ENCODE measurements around the gene IER2. TPM values are rescaled to one million over a fixed set of nuclear protein-coding genes. Genes with fewer than 3 reads are reported as not detected.

The IER2 gene
- total RNA-seq, 5 donors from 2014 or later (not counting 1 experiment from before 2014, with no cell fraction given), result 165 to 413 (median 196) TPM

GRCh38 chr19:13122275-13122878 is 27.8 kb upstream of the IER2 start:
- Histone ChIP-seq H3K9me3 (no peaks in the 10 kb centered on the region), H3K27me3 (replicated peaks in 1 of 2; ENCODE audit: control insufficient read depth in 2 of 2, extremely low read depth in 1 of 2, insufficient read depth in 2 of 2, low read length in 1 of 2) (no peaks in the 10 kb centered on the region), H3K4me1 (ENCODE audit: control insufficient read depth in 1 of 2, extremely low read depth in 1 of 2, insufficient read depth in 2 of 2, low read length in 2 of 2) (peaks cover 10 to 45% of the 10 kb centered on the region in 2 experiments), H3K27ac (ENCODE audit: low read length) (no peak overlapping the region), H3K36me3 (ENCODE audit: control insufficient read depth in 2 of 2, extremely low read depth in 1 of 2, insufficient read depth in 1 of 2, low read length in 1 of 2) (peaks cover 2 to 10% of the 10 kb centered on the region in 2 donors), H3K4me3 (ENCODE audit: control insufficient read depth in 1 of 2, extremely low read depth in 1 of 2, low read length in 1 of 2) (no peak overlapping the region)
- peaks cover 42 to 48% (median 47%) of the 10 kb centered on the region in 3 donors for H3K4me1 Mint-ChIP-seq
- POLR2A ChIA-PET, result no interaction called here
- CTCF ChIA-PET, result no interaction called here
- 79% methylated on average over 8 of the region's 13 CpGs for WGBS (ENCODE audit: insufficient coverage)
- H3K9me3 Mint-ChIP-seq, result no peaks in the 10 kb centered on the region
- no peaks in the 10 kb centered on the region for H3K36me3 Mint-ChIP-seq
- H3K4me3 Mint-ChIP-seq, result no peak overlapping the region
- peak overlapping the region; percentile 42 to 56 for H3K27ac Mint-ChIP-seq
- H3K27me3 Mint-ChIP-seq, result no peaks in the 10 kb centered on the region
- DNase-seq (peak in 2 of 35 experiments; percentile 28 to 45), ATAC-seq (replicated peaks in 1 of 4) (no peak)

GRCh38 chr19:13122980-13123957 is 26.9 kb upstream of the IER2 start:
- H3K27me3 ChIP-seq (replicated peaks in 1 of 2; ENCODE audit: control insufficient read depth in 2 of 2, extremely low read depth in 1 of 2, insufficient read depth in 2 of 2, low read length in 1 of 2), result no peaks in the 10 kb centered on the region
- no peaks in the 10 kb centered on the region for H3K9me3 ChIP-seq
- ChIA-PET POLR2A (interaction anchor here in 1 of 2 donors (0.6 kb wide), 2 partner anchors 105 to 450 kb away, joined by 4 to 16 read pairs; no protein-coding TSS in a partner anchor), CTCF (no interaction called here)
- 95% methylated on average over 16 of the region's 20 CpGs for WGBS (ENCODE audit: insufficient coverage)
- peaks cover 2 to 10% of the 10 kb centered on the region in 2 donors for H3K36me3 ChIP-seq (ENCODE audit: control insufficient read depth in 2 of 2, extremely low read depth in 1 of 2, insufficient read depth in 1 of 2, low read length in 1 of 2)
- Mint-ChIP-seq H3K4me1 (peaks cover 44 to 51% (median 49%) of the 10 kb centered on the region in 3 donors), H3K27me3 (no peaks in the 10 kb centered on the region), H3K4me3 (no peak overlapping the region), H3K27ac (no peak overlapping the region), H3K36me3 (no peaks in the 10 kb centered on the region), H3K9me3 (no peaks in the 10 kb centered on the region)
- H3K4me3 ChIP-seq (ENCODE audit: control insufficient read depth in 1 of 2, extremely low read depth in 1 of 2, low read length in 1 of 2), result no peak overlapping the region
- H3K27ac ChIP-seq (ENCODE audit: low read length), result no peak overlapping the region
- DNase-seq (no peak), ATAC-seq (replicated peaks in 1 of 4) (no peak)
- H3K4me1 ChIP-seq (ENCODE audit: control insufficient read depth in 1 of 2, extremely low read depth in 1 of 2, insufficient read depth in 2 of 2, low read length in 2 of 2), result peaks cover 10 to 40% of the 10 kb centered on the region in 2 experiments

GRCh38 chr19:13127051-13127450 is 23.2 kb upstream of the IER2 start:
- CTCF ChIA-PET, result interaction anchor here in 1 of 2 donors (0.5 kb wide), 1 partner anchor 79 kb away, joined by 3 read pairs; no protein-coding TSS in a partner anchor
- H3K27ac ChIP-seq (ENCODE audit: low read length), result no peak overlapping the region
- H3K9me3 Mint-ChIP-seq, result no peaks in the 10 kb centered on the region
- no peak overlapping the region for H3K4me3 Mint-ChIP-seq
- no peak overlapping the region for H3K4me3 ChIP-seq (ENCODE audit: control insufficient read depth in 1 of 2, extremely low read depth in 1 of 2, low read length in 1 of 2)
- POLR2A ChIA-PET, result no interaction called here
- H3K36me3 ChIP-seq (ENCODE audit: control insufficient read depth in 2 of 2, extremely low read depth in 1 of 2, insufficient read depth in 1 of 2, low read length in 1 of 2), result peaks cover 2 to 4% of the 10 kb centered on the region in 2 donors
- no peak overlapping the region for H3K27ac Mint-ChIP-seq
- no CpG with 5 or more reads among the region's 9 CpGs for WGBS (ENCODE audit: insufficient coverage)
- H3K9me3 ChIP-seq, result no peaks in the 10 kb centered on the region
- H3K27me3 ChIP-seq (replicated peaks in 1 of 2; ENCODE audit: control insufficient read depth in 2 of 2, extremely low read depth in 1 of 2, insufficient read depth in 2 of 2, low read length in 1 of 2), result no peaks in the 10 kb centered on the region
- ATAC-seq (replicated peaks in 1 of 4) (no peak), DNase-seq (no peak)
- peaks cover 27 to 37% (median 32%) of the 10 kb centered on the region in 3 donors for H3K4me1 Mint-ChIP-seq
- no peaks in the 10 kb centered on the region for H3K27me3 Mint-ChIP-seq
- H3K4me1 ChIP-seq (ENCODE audit: control insufficient read depth in 1 of 2, extremely low read depth in 1 of 2, insufficient read depth in 2 of 2, low read length in 2 of 2), result peaks cover 0 to 19% of the 10 kb centered on the region in 2 experiments
- H3K36me3 Mint-ChIP-seq, result no peaks in the 10 kb centered on the region

GRCh38 chr19:13127811-13128575 is 22.2 kb upstream of the IER2 start:
- H3K9me3 Mint-ChIP-seq, result no peaks in the 10 kb centered on the region
- H3K27ac Mint-ChIP-seq, result no peak overlapping the region
- H3K36me3 Mint-ChIP-seq, result no peaks in the 10 kb centered on the region
- H3K9me3 ChIP-seq, result no peaks in the 10 kb centered on the region
- 96% methylated on average over 4 of the region's 6 CpGs for WGBS (ENCODE audit: insufficient coverage)
- DNase-seq, result no peak
- H3K27ac ChIP-seq (ENCODE audit: low read length), result no peak overlapping the region
- CTCF ChIA-PET, result interaction anchor here in 1 of 2 donors (0.6 kb wide), 1 partner anchor 130 kb away, joined by 3 read pairs; no protein-coding TSS in a partner anchor
- peaks cover 2 to 3% of the 10 kb centered on the region in 2 donors for H3K36me3 ChIP-seq (ENCODE audit: control insufficient read depth in 2 of 2, extremely low read depth in 1 of 2, insufficient read depth in 1 of 2, low read length in 1 of 2)
- no peaks in the 10 kb centered on the region for H3K27me3 Mint-ChIP-seq
- ATAC-seq (replicated peaks in 1 of 4), result no peak
- peaks cover 0 to 22% of the 10 kb centered on the region in 2 experiments for H3K4me1 ChIP-seq (ENCODE audit: control insufficient read depth in 1 of 2, extremely low read depth in 1 of 2, insufficient read depth in 2 of 2, low read length in 2 of 2)
- H3K4me1 Mint-ChIP-seq, result peaks cover 27 to 35% (median 30%) of the 10 kb centered on the region in 3 donors
- no peak overlapping the region for H3K4me3 ChIP-seq (ENCODE audit: control insufficient read depth in 1 of 2, extremely low read depth in 1 of 2, low read length in 1 of 2)
- no peaks in the 10 kb centered on the region for H3K27me3 ChIP-seq (replicated peaks in 1 of 2; ENCODE audit: control insufficient read depth in 2 of 2, extremely low read depth in 1 of 2, insufficient read depth in 2 of 2, low read length in 1 of 2)
- POLR2A ChIA-PET, result no interaction called here
- no peak overlapping the region for H3K4me3 Mint-ChIP-seq

- CTCF ChIA-PET, result no interaction called here
- H3K27ac Mint-ChIP-seq, result peak overlapping the region in 1 of 2 donors; percentile 15
- no CpG with 5 or more reads among the region's 1 CpG for WGBS (ENCODE audit: insufficient coverage)
Observed at GRCh38 chr19:13128583-13128982, 21.6 kb upstream of the IER2 start.

GRCh38 chr19:13129384-13129783 is 20.8 kb upstream of the IER2 start:
- peaks cover 29 to 42% (median 35%) of the 10 kb centered on the region in 3 donors for H3K4me1 Mint-ChIP-seq
- ChIA-PET CTCF (no interaction called here), POLR2A (no interaction called here)

More at GRCh38 chr19:13128583-13128982, 21.6 kb upstream of the IER2 start:
- no peak overlapping the region for H3K4me3 Mint-ChIP-seq
- H3K4me1 Mint-ChIP-seq, result peaks cover 30 to 37% (median 33%) of the 10 kb centered on the region in 3 donors
- no peaks in the 10 kb centered on the region for H3K9me3 Mint-ChIP-seq
- H3K27ac ChIP-seq (ENCODE audit: low read length), result no peak overlapping the region
- DNase-seq (no peak), ATAC-seq (replicated peaks in 1 of 4) (no peak)
- H3K36me3 Mint-ChIP-seq, result no peaks in the 10 kb centered on the region
- H3K36me3 ChIP-seq (ENCODE audit: control insufficient read depth in 2 of 2, extremely low read depth in 1 of 2, insufficient read depth in 1 of 2, low read length in 1 of 2), result peaks cover 2 to 3% of the 10 kb centered on the region in 2 donors
- POLR2A ChIA-PET, result no interaction called here
- no peak overlapping the region for H3K4me3 ChIP-seq (ENCODE audit: control insufficient read depth in 1 of 2, extremely low read depth in 1 of 2, low read length in 1 of 2)
- no peaks in the 10 kb centered on the region for H3K27me3 ChIP-seq (replicated peaks in 1 of 2; ENCODE audit: control insufficient read depth in 2 of 2, extremely low read depth in 1 of 2, insufficient read depth in 2 of 2, low read length in 1 of 2)
- no peaks in the 10 kb centered on the region for H3K27me3 Mint-ChIP-seq
- no peaks in the 10 kb centered on the region for H3K9me3 ChIP-seq
- peaks cover 0 to 27% of the 10 kb centered on the region in 2 experiments for H3K4me1 ChIP-seq (ENCODE audit: control insufficient read depth in 1 of 2, extremely low read depth in 1 of 2, insufficient read depth in 2 of 2, low read length in 2 of 2)

More at GRCh38 chr19:13129384-13129783, 20.8 kb upstream of the IER2 start:
- Histone ChIP-seq H3K4me1 (ENCODE audit: control insufficient read depth in 1 of 2, extremely low read depth in 1 of 2, insufficient read depth in 2 of 2, low read length in 2 of 2) (peaks cover 0 to 28% of the 10 kb centered on the region in 2 experiments), H3K4me3 (ENCODE audit: control insufficient read depth in 1 of 2, extremely low read depth in 1 of 2, low read length in 1 of 2) (no peak overlapping the region), H3K36me3 (ENCODE audit: control insufficient read depth in 2 of 2, extremely low read depth in 1 of 2, insufficient read depth in 1 of 2, low read length in 1 of 2) (peaks cover 0 to 2% of the 10 kb centered on the region in 2 donors), H3K27me3 (replicated peaks in 1 of 2; ENCODE audit: control insufficient read depth in 2 of 2, extremely low read depth in 1 of 2, insufficient read depth in 2 of 2, low read length in 1 of 2) (no peaks in the 10 kb centered on the region), H3K9me3 (no peaks in the 10 kb centered on the region), H3K27ac (ENCODE audit: low read length) (no peak overlapping the region)
- H3K27ac Mint-ChIP-seq, result no peak overlapping the region
- no peaks in the 10 kb centered on the region for H3K36me3 Mint-ChIP-seq
- ATAC-seq (replicated peaks in 1 of 4) (no peak), DNase-seq (no peak)
- H3K27me3 Mint-ChIP-seq, result no peaks in the 10 kb centered on the region
- H3K4me3 Mint-ChIP-seq, result no peak overlapping the region
- WGBS (ENCODE audit: insufficient coverage), result 100% methylated on average over 2 of the region's 9 CpGs
- no peaks in the 10 kb centered on the region for H3K9me3 Mint-ChIP-seq

All from T-cell (primary cell).